ENCODE data around the gene PRIM2. TPM values are rescaled to one million over a fixed set of nuclear protein-coding genes. Genes with fewer than 3 reads are reported as not detected.
"Not testable (repeated sequence)": the region's sequence is repeated elsewhere in the genome, so short reads cannot be mapped to it uniquely, and the experiment has no call there.

Gene PRIM2
- total RNA-seq, 2 experiments from 2014 or later: 38.0 to 40.7 TPM

DNA sequence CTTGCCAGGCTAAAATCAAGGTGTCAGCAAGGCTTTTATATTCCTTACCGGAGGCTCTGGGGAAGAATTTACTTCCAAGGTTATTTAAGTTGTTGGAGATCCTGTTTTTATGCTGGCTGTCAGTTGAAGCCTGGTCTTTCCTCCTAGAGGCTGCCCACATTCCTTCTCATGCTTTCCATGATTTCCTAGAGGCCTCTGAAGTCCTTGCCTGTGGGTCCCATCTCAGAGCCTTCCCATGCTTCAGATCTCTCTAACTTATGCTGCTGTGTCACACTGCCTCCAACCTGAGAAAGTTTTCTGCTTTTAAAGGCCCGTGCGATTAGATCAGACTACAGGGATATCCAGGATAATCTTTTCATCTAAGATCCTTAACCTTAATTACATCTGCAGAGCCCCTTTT, 198.4 kb downstream of the PRIM2 start:
- not testable (repeated sequence) for H3K9me3 Mint-ChIP-seq, H3K4me3 Mint-ChIP-seq, H3K27me3 Mint-ChIP-seq, H3K36me3 Mint-ChIP-seq, DNase-seq, H3K27ac Mint-ChIP-seq, H3K4me1 Mint-ChIP-seq

DNA sequence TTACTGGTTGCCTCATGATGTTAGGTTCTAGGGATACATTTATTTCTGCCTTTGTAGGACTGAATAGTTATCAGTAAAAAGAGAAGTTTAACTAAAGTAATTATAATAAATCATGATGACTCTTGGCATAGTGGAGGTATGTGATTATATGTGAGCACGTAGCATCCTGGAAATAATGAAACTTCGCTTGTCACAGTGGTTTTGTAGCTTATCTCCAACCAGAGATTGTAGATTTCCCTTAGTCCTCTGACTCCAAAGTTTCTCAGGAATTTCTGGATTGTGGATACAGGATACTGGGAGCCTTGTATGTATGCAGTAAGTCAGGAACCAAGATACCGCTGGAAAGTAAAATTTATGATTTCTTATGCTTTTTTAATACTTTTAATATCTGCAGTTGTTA, 199.3 kb downstream of the PRIM2 start:
- not testable (repeated sequence) for DNase-seq, H3K4me1 Mint-ChIP-seq, H3K4me3 Mint-ChIP-seq, H3K27ac Mint-ChIP-seq, H3K27me3 Mint-ChIP-seq, H3K36me3 Mint-ChIP-seq, H3K9me3 Mint-ChIP-seq

DNA sequence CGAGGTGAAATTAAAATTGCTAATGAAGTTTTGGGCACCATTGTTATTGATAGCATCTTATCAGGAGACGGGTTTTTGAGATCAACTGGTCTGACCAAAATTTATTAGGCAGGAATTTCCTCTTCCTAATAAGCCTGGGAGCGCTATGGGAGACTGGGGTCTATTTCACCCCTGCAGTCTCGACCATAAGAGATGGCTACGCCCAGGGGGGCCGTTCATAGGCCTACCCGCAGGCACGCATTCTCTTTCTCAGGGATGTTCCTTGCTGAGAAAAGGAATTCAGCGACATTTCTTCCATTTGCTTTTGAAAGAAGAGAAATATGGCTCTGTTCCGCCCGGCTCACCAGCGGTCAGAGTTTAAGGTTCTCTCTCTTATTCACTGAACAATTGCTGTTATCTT, 201.8 kb downstream of the PRIM2 start:
- not testable (repeated sequence) for H3K4me3 Mint-ChIP-seq, H3K27me3 Mint-ChIP-seq, H3K9me3 Mint-ChIP-seq, DNase-seq, H3K4me1 Mint-ChIP-seq, H3K27ac Mint-ChIP-seq, H3K36me3 Mint-ChIP-seq

DNA sequence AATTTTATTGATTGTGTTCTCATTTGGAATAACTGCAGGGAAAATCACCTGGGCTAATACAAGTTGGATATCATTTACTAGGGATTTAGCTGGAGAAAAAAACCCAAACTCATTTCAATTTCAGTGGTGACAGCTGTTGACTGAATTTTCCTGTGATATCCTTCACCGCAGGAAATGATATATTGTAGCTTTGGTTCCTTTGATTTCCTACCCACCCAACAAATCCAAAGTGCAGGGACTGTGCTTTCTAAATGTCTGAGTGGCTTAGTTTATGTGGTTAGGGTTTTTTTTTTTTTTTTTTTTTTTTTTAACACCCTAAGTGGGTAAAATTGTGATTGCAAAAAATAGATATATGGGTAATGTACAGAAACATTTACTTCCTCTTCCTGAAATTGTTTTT, 203.7 kb downstream of the PRIM2 start:
- H3K36me3 Mint-ChIP-seq, DNase-seq, H3K27ac Mint-ChIP-seq, H3K27me3 Mint-ChIP-seq, H3K4me1 Mint-ChIP-seq, H3K9me3 Mint-ChIP-seq, H3K4me3 Mint-ChIP-seq: not testable (repeated sequence)

DNA sequence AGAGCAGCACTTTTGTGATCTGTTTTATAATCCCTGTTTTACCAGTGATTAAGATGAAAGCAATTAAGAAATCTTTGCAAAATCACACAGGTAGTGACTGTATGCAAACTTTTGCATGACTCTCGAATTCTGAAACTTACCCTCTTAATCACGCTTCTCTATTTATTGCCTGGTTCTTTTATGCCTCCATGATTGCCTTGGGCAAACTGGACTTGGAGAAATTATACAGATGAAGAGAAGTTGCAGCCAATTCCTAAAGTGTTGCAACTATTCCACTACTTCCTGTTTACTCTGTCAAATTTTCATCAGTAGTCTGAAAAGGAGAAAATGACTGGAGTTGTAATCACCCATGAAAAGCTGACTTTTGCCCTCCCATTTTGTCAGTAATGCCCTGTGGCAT, 205.8 kb downstream of the PRIM2 start:
- H3K4me3 Mint-ChIP-seq, H3K36me3 Mint-ChIP-seq, H3K4me1 Mint-ChIP-seq, DNase-seq, H3K27ac Mint-ChIP-seq, H3K9me3 Mint-ChIP-seq, H3K27me3 Mint-ChIP-seq: not testable (repeated sequence)

DNA sequence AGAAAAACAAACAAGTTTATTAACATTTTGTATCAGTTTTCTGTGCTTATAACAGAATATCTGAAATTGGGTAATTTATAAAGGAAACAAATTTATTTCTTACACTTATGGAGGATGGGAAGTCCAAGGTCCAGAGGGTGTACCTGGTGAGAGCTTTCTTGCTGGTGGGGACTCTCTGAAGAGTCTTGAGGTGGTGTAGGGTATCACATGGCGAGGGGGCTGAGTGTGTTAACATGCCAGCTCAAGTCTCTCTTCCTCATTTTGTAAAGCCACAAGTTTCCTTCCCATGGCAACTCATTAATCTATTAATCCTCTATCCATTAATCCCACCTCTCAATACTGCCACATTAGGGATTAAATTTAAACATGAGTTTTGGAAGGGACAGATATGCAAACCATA, 212.3 kb downstream of the PRIM2 start:
- not testable (repeated sequence) for H3K36me3 Mint-ChIP-seq, H3K4me1 Mint-ChIP-seq, H3K9me3 Mint-ChIP-seq, H3K27me3 Mint-ChIP-seq, H3K4me3 Mint-ChIP-seq, DNase-seq, H3K27ac Mint-ChIP-seq

DNA sequence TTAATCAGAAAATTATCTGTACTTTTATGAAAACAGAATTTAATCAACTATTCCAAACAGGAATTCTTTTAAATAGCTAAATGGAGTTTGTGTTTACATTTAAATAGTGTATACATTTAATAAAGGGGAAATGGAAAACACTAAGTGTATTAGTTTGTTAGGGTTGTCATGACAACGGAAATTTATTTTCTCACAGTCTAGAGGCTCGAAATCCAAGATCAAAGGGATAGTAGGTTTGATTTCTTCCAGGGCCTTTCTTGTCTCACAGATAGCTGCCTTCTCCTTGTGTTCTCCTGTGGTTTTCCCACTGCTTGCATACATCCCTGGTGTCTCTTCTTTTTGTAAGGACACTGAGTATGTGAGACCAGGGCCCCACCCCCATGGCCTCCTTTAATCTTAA, 215.2 kb downstream of the PRIM2 start:
- not testable (repeated sequence) for H3K27me3 Mint-ChIP-seq, DNase-seq, H3K36me3 Mint-ChIP-seq, H3K4me3 Mint-ChIP-seq, H3K9me3 Mint-ChIP-seq, H3K27ac Mint-ChIP-seq, H3K4me1 Mint-ChIP-seq

DNA sequence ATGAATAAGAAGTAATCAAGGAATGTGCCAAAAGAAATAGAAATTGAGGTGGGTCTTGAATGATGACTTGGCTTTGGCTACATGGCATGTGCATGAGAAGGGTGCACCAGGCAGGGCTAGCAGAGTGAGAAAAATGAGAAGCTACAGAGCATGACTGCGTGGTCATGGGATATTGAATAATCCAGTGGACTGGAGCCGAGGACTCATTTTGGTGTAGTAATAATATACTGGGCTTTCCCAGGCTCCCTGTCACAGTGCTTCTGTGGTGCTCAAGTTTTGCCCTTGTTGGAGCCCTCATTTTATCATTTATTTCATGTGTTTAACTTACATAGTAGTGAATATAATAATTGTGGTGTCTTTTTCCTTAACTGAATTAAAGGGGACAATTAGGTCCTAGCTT, 217.7 kb downstream of the PRIM2 start:
- not testable (repeated sequence) for H3K27me3 Mint-ChIP-seq, H3K27ac Mint-ChIP-seq, H3K4me3 Mint-ChIP-seq, DNase-seq, H3K4me1 Mint-ChIP-seq, H3K36me3 Mint-ChIP-seq, H3K9me3 Mint-ChIP-seq

DNA sequence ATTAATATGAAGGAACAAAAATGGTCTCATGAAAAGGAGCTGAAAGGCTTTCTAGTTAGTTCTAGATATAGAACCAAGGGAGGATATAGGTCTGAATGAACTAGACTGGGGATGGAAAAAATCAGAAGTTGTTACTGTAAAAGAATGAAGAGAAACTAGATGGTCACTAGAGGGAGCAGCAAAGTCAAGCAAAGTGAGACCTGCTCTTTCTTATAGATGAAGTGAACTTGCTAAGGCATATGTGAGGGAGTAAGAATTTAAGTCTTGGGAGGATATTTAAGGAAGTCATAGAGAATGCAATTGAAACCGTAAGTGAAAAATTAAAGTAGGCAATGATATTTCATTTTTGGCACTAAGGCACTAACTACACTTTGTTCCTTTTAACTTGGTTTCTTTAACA, 218.6 kb downstream of the PRIM2 start:
- DNase-seq, H3K27me3 Mint-ChIP-seq, H3K36me3 Mint-ChIP-seq, H3K4me1 Mint-ChIP-seq, H3K27ac Mint-ChIP-seq, H3K4me3 Mint-ChIP-seq, H3K9me3 Mint-ChIP-seq: not testable (repeated sequence)

DNA sequence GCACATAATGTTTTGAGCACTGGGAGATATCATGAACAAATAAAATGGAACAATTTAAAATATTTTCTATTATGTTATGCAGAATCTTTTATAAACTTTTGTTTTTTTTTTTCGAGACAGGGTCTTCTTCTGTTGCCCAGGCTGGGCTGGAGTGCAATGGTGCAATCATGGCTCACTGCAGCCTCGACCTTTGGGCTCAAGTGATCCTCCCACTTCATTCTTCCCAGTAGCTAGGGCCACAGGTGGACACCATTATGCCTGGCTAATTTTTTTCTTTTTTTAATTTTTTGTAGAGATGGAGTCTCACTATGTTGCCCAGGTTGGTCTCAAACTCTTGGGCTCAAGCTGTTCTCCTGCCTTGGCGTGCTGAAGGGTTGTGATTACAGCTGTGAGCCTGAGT, 220.5 kb downstream of the PRIM2 start:
- H3K36me3 Mint-ChIP-seq, H3K27ac Mint-ChIP-seq, H3K9me3 Mint-ChIP-seq, H3K4me3 Mint-ChIP-seq, H3K27me3 Mint-ChIP-seq, H3K4me1 Mint-ChIP-seq, DNase-seq: not testable (repeated sequence)

DNA sequence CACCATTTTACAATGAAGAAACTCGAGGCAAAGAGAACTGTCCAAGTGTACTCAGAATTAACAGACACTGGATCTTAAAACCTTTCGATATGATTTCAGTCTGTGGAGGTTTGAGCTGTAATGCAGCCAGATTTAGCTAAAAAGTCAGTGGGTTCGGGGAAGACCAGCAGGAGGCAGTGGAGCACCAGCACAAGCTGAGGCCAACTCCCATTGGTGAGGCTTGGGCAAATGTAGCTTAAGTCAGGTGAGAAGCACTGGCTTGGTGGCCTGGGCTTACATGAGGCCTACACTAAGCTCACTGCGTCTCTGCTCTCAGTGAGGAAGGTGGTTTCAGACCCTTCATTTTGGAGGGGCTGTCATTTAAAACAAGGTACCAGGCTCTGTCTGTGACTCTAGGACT, 234.5 kb downstream of the PRIM2 start:
- not testable (repeated sequence) for H3K9me3 Mint-ChIP-seq, H3K27ac Mint-ChIP-seq, H3K27me3 Mint-ChIP-seq, DNase-seq, H3K4me3 Mint-ChIP-seq, H3K36me3 Mint-ChIP-seq, H3K4me1 Mint-ChIP-seq

DNA sequence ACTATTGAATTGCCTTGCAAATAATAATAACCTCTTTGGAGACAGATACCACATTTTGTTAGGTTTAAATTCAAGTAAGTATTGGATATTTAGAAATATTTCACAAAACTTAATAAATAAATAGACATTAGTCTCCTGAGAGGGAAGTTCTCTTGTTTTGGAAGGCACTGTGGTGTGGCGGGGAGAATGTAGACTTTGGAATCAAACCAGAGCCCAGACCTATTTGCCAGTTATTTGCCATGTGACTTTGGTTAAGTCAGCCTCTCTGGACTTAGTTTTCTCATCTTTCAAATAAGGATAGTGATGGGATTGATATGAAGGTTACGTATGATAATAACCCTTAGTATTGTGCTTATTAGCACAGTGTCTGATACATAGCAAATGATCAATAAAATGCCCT, 240.4 kb downstream of the PRIM2 start:
- not testable (repeated sequence) for H3K9me3 Mint-ChIP-seq, H3K27me3 Mint-ChIP-seq, H3K27ac Mint-ChIP-seq, H3K4me3 Mint-ChIP-seq, H3K36me3 Mint-ChIP-seq, H3K4me1 Mint-ChIP-seq, DNase-seq

DNA sequence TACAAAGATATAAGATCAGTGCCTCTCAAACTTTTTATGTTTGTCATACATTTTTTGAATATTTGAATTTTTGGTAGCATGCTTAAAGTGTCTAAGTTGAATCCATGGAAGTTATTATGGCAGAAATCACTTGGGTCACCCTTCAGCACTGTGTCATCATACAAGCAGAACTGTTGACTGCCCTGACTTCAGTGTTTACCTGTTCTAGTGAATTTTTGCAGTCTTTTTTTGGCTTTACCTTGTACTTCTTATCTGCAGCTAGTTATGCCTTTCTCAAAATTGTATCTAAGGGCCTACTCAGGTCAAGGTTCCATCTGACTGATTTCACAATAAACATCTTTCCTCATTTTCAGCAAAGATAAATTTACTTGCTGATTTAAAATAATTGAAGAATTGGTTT, 241.7 kb downstream of the PRIM2 start:
- not testable (repeated sequence) for H3K4me3 Mint-ChIP-seq, H3K36me3 Mint-ChIP-seq, H3K27ac Mint-ChIP-seq, DNase-seq, H3K27me3 Mint-ChIP-seq, H3K4me1 Mint-ChIP-seq, H3K9me3 Mint-ChIP-seq

DNA sequence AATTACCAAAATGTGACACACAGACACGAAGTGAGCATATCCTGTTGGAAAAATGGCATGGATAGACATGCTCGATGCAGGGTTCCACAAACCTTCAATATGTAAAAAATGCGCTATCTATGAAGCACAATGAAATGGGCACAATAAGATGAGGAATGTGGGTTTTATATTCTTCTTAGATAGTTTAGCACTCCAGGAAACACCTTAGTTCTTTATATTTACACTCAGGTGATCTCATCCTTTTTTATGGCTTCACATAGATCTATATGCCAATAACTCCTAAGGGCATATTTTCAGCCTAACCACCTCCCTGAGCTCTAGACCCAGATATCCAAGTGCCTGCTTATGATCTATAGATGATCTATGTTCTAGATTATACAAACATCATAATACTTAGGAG, 244.8 kb downstream of the PRIM2 start:
- not testable (repeated sequence) for H3K36me3 Mint-ChIP-seq, H3K27me3 Mint-ChIP-seq, H3K27ac Mint-ChIP-seq, H3K4me1 Mint-ChIP-seq, DNase-seq, H3K4me3 Mint-ChIP-seq, H3K9me3 Mint-ChIP-seq

DNA sequence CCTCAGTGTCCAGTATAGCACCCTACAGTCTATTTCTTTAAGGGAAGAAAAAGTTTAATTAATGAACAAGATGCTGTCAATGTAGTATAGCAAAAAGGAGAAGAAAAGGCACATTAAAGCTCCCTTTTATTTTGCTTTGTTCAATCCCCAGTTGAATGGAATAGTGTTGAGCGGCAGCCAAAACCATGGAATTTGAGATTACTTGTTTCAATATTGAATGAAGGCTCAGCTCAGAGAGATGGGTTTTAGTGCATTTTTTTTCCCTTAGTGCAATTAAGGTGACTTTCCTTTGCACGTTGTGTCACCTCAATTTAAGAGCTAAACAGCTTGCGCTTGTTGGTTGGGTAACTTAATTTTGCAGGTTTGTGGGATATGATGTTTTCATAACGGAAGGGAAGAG, 254.7 kb downstream of the PRIM2 start:
- not testable (repeated sequence) for H3K36me3 Mint-ChIP-seq, H3K9me3 Mint-ChIP-seq, H3K4me1 Mint-ChIP-seq, H3K4me3 Mint-ChIP-seq, DNase-seq, H3K27me3 Mint-ChIP-seq, H3K27ac Mint-ChIP-seq

DNA sequence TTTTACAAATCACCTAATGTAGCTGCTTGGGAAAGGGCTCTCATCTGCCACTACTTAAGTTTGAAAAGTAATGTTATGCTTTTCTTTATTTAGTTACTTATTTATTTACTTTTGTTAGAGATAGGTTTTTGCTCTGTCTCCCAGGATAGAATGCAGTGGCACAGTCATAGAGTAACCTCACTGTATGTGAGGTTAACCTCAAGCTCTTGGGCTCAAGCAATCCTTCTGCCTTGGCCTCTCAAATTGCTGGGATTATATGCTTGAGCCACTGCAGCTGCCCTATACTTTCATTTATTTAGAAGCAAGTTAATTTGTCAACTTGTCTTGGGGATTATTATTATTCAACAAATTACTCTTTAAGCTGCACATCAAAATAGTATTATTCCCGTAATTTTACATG, 255.4 kb downstream of the PRIM2 start:
- H3K27me3 Mint-ChIP-seq, DNase-seq, H3K4me1 Mint-ChIP-seq, H3K9me3 Mint-ChIP-seq, H3K4me3 Mint-ChIP-seq, H3K27ac Mint-ChIP-seq, H3K36me3 Mint-ChIP-seq: not testable (repeated sequence)

DNA sequence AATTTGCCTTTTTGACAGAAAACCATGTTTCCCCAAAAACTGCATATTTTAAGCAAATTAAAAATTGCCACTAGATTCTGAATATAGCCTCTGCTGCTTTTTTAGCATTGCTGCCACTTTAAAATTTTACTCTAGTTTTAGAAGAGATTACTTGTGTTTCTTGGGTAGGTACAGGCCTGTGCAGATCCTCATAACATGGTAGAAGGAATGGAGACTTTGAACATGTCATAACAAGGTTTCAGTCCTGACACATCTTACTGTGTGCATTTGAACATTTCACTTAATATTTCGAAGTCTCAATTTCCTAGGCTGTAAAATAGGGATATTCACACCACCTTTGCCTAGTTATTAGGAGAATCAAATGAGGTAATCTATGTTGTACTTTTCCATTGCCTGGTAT, 259.6 kb downstream of the PRIM2 start:
- H3K4me1 Mint-ChIP-seq, H3K27me3 Mint-ChIP-seq, H3K4me3 Mint-ChIP-seq, DNase-seq, H3K9me3 Mint-ChIP-seq, H3K27ac Mint-ChIP-seq, H3K36me3 Mint-ChIP-seq: not testable (repeated sequence)

All from activated naive CD8-positive, alpha-beta T cell treated with anti-CD3 and anti-CD28 coated beads for 36 hours (primary cell).